HPDE6-E6E7 (cell line): ENCODE data around the gene RXFP3.
A peak's percentile ranks its signal among the peaks of the same experiment; 100 is the strongest.
"Not testable (repeated sequence)": the region's sequence is repeated elsewhere in the genome, so short reads cannot be mapped to it uniquely, and the experiment has no call there.

Experiments used
- DNase-seq: peaks from one replicate; pipeline ENCODE4 v3.0.0; 2011; ENCODE audit warnings: missing footprints; ENCODE audit errors: extremely low spot score

Gene RXFP3

DNA sequence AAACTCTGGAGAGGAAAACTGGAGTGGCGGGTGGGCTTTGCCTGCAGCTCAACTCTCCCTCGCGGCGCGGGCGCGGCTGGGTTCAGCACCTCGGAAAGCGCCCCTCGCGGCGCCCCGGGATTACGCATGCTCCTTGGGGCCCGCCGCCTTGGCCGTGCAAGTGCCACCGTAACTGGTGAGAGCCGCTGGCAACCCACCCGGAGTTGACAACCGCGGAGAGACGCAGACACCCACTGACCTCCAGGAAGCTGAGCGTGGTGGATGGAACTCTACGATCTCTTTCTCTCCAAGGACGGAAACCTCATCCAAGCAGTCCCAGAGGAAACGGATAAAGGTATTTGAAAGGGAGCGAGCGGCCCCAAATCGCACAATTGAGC, 194 bp upstream of the RXFP3 start:
- DNase-seq, result no peak

GRCh38 chr5:33937017-33937706, 976 bp downstream of the RXFP3 start:
- no peak for DNase-seq

GRCh38 chr5:33937707-33938506, 1.7 kb downstream of the RXFP3 start:
- DNase-seq, result no peak

GRCh38 chr5:33938507-33938796, 2.3 kb downstream of the RXFP3 start:
- DNase-seq, result no peak

GRCh38 chr5:33938881-33939280, 2.7 kb downstream of the RXFP3 start:
- DNase-seq, result no peak

DNA sequence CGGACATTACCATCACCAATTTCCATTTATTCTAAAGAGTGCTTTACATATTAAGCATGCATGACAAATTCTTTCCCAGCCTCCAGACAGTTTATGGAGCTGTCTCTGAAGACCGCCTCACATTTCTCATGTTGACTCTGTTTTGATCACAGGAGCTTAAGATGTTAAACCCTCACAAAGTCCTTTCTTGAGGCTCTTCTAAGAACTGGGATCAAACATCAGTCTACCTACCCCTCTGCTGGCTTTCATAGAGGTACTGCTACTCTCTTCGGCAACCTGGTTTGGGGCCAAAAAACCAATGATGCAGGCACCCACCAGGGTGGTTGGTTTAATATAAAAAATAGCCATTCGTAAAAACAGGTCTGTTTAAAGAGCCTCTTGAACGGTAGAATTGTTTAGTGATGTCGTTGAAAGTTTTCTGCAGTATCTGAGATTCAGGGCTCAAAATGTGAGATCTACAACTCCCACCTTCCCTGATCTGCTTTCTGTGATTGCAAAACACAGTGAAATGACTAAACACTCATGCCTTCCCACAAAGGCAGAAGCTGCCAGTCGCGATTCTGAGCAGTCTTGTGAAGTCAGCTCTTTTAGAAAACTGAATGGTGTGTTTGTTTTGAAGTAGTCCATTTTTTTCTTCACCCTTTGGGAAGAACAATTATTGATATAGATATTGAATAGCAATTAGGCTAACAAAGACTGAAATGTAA, 3.5 kb downstream of the RXFP3 start:
- no peak for DNase-seq

GRCh38 chr5:33941090-33941489, 4.9 kb downstream of the RXFP3 start:
- no peak for DNase-seq

- DNase-seq, result no peak
Measured at GRCh38 chr5:33944543-33945132, 8.5 kb downstream of the RXFP3 start.

DNA sequence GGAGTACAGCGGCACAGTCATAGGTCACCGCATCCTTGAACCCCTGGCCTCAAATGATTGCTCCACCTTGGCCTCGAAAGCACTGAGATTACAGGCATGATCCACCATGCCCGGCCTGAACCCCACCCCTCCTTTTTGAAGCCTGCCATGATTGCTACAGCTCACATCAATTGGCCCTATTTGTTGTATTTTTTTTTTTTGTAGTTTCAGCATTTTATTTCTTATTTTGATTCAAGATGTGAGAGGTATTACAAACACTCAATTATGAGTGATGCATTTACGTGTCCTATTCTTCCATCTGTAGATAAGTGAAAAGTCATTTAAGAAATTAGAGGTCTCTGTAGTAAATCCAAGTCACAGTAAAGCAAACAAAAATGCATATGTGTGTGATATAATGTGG, 16.0 kb downstream of the RXFP3 start:
- not testable (repeated sequence) for DNase-seq

- DNase-seq, result no peak
Measured at GRCh38 chr5:33957577-33958150, 21.5 kb downstream of the RXFP3 start.

- DNase-seq, result no peak
Measured at GRCh38 chr5:33958176-33958575, 22.0 kb downstream of the RXFP3 start.

- no peak for DNase-seq
Measured at GRCh38 chr5:33964132-33964700, 28.0 kb downstream of the RXFP3 start.

DNA sequence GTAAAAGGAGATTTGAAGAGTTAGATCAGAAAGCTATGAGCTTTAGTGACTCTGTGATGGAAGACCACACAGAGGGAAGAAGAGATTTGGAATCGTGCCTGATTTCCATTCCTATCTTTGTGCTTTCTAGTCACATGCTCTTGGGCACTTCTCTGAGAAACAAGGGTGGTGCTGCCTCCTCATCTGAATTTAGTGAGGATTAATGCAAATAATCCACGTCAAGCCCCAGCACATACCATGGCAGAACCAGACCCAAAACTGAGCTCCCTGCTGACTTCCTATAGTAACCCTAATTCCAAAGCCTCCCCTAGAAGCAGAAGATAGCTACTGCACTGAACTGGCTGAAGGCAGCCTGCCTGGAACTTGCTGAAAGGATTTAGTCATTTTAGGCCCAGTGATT, 30.6 kb downstream of the RXFP3 start:
- no peak for DNase-seq

GRCh38 chr5:33968211-33969005, 32.2 kb downstream of the RXFP3 start:
- DNase-seq, result no peak

GRCh38 chr5:33969572-33970452, 33.6 kb downstream of the RXFP3 start:
- peak; percentile 38 for DNase-seq

DNA sequence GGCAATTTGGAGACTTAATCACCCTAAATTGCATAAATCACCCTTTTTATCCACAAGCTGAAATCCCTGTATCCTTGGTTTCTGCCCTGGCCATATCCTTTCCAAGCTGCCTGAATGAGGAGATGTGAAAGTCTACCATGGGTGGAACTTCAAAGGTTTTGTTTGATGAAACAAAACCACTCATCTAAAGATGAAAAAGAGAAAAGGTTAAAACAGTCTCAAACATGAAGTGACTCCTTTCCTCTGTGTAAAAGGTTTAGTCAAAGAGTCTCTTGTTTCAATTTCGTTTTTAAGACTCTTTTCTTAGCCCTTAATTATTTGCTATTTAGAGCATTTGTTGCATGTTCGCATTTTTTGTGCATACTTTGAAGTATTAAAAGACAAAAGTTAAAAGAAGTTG, 37.1 kb downstream of the RXFP3 start:
- DNase-seq, result no peak

DNA sequence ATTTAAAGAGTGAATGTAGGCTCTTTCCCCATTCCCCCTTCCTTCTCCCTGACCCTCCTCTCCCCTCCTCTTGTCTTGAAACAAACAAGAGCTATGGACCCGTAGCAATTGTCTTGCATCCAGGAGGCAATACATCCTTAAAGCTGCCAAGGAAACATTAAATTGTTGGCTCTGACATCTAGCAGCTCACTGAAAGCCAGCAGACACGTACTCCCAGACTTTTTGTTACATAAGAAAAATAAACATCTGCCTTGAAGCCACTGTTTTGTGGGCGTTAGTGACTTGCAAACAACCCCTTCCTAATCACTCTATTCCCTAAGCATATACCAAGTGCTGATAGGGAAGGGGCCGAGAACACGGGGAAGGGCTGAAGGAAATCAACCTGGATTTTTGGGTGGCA, 39.7 kb downstream of the RXFP3 start:
- no peak for DNase-seq

DNA sequence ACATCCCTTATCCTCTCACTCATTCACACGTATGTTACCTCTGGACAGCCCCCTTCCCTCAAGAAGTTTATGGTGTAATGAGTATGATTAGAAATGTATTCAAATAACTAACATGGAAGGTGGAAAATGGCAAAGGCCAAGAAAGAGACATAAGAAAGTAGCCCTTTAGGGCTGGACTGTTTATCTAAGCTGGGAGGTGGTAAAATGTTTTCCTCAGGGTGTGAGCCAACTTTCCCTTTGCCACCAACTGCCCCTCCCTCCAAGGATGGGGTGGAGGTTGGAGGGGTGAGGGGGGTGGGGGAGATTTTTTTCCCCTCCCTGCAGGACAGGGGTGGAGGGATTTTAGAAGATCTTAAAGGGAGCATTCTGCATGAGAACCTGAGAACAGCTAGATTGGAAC, 40.1 kb downstream of the RXFP3 start:
- no peak for DNase-seq

DNA sequence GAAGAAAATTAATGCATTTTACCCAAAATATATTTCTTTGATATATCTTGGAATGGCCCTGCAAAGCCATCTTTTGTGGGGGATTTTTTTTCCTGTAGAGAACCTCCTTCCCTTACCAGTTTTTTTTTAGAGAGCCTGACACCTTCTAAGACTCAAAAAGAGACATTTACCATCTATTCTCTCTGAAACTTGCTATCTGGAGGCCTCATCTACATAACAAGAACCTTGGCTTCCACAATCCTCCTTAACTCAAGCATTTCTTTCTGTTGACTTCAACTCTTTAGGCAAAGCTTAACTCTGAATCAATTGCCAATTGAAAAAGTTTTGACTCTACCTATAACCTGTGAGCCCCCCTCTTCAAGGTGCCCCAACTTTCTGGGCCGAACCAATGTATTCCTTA, 42.1 kb downstream of the RXFP3 start:
- no peak for DNase-seq

DNA sequence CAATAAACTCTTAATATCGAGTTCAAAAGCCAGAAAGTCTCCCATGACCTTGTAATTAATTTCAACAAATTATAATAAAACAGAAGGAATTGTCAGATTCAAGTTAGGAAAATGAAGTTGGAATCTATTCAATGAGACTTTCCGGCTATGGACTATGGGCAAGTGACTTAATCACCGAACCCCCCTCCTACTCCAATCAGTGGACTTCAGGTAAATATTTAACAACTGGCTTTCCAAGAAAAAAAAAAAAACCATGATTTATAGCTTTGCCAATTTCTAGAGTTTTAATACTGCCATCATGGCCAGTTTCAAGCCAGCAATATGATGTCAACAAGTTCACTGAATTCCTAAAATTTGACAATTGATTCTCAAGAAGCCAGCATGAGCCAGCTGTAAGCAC, 43.8 kb downstream of the RXFP3 start:
- DNase-seq, result no peak
